CD4-positive, alpha-beta T cell treated with Interleukin-15 for 1 hour (primary cell): Measurements from ENCODE around the gene MTG2.
"Not testable (repeated sequence)": the region's sequence is repeated elsewhere in the genome, so short reads cannot be mapped to it uniquely, and the experiment has no call there.

ENCODE experiments used
- DNase-seq: peaks from one replicate; pipeline ENCODE4 v3.0.0-alpha.2; 2020

MTG2 gene

GRCh38 chr20:62146019-62146755 lies 36.6 kb upstream of the MTG2 start:
- no peak for DNase-seq

- no peak for DNase-seq
These were observed 35.7 kb upstream of the MTG2 start for GRCh38 chr20:62147125-62147524.

GRCh38 chr20:62147528-62147927 lies 35.3 kb upstream of the MTG2 start:
- DNase-seq: no peak

- DNase-seq: not testable (repeated sequence)
These were observed 34.4 kb upstream of the MTG2 start for GRCh38 chr20:62148383-62148782.

- no peak for DNase-seq
These were observed 33.9 kb upstream of the MTG2 start for GRCh38 chr20:62148908-62149314.

- no peak for DNase-seq
These were observed 33.1 kb upstream of the MTG2 start for GRCh38 chr20:62149532-62150309.

- no peak for DNase-seq
These were observed 32.6 kb upstream of the MTG2 start for GRCh38 chr20:62150310-62150575.

GRCh38 chr20:62151225-62151624 lies 31.6 kb upstream of the MTG2 start:
- DNase-seq: no peak

GRCh38 chr20:62151835-62152364 lies 30.9 kb upstream of the MTG2 start:
- no peak for DNase-seq

GRCh38 chr20:62155428-62156253 lies 27.2 kb upstream of the MTG2 start:
- no peak for DNase-seq

GRCh38 chr20:62156254-62156556 lies 26.6 kb upstream of the MTG2 start:
- DNase-seq: no peak

GRCh38 chr20:62156592-62157386 lies 26.0 kb upstream of the MTG2 start:
- peak; percentile 74 for DNase-seq

- no peak for DNase-seq
These were observed 25.3 kb upstream of the MTG2 start for GRCh38 chr20:62157387-62158087.

- no peak for DNase-seq
These were observed 24.8 kb upstream of the MTG2 start for GRCh38 chr20:62158088-62158400.

GRCh38 chr20:62158541-62158940 lies 24.3 kb upstream of the MTG2 start:
- no peak for DNase-seq

GRCh38 chr20:62159052-62159451 lies 23.8 kb upstream of the MTG2 start:
- DNase-seq: no peak

GRCh38 chr20:62159839-62160238 lies 23.0 kb upstream of the MTG2 start:
- DNase-seq: no peak

- DNase-seq: no peak
These were observed 22.6 kb upstream of the MTG2 start for GRCh38 chr20:62160253-62160652.

- DNase-seq: no peak
These were observed 22.0 kb upstream of the MTG2 start for GRCh38 chr20:62160876-62161275.

- DNase-seq: no peak
These were observed 21.5 kb upstream of the MTG2 start for GRCh38 chr20:62161347-62161746.

GRCh38 chr20:62162765-62163484 lies 19.9 kb upstream of the MTG2 start:
- no peak for DNase-seq

GRCh38 chr20:62163485-62163865 lies 19.4 kb upstream of the MTG2 start:
- DNase-seq: no peak
